Measurements from ENCODE around the gene GUCY1A2. TPM values are rescaled to one million over a fixed set of nuclear protein-coding genes. Genes with fewer than 3 reads are reported as not detected.

The GUCY1A2 gene
- total RNA-seq, 1 donor from 2014 or later: 17.8 TPM

GRCh38 chr11:106961518-106961917 is 56.8 kb downstream of the GUCY1A2 start:
- TF ChIP-seq EZH2 (IDR thresholded peaks at IDR 0.05; ENCODE audit: insufficient read depth, low read length) (no peak), CTCF (IDR thresholded peaks at IDR 0.05; ENCODE audit: insufficient read depth, low read depth, low read length) (no peak)
- H3K4me1 ChIP-seq (ENCODE audit: insufficient read depth, low read length): peaks cover 8% of the 10 kb centered on the region
- H3K4me3 Mint-ChIP-seq (ENCODE audit: unreplicated experiment): peak overlapping the region; percentile 54
- peak; percentile 99 for FAIRE-seq
- no peaks in the 10 kb centered on the region for H4K20me1 ChIP-seq (ENCODE audit: insufficient read depth, low read length)
- peak; percentile 92 for DNase-seq (ENCODE audit: low read depth)
- H3K27me3 ChIP-seq (ENCODE audit: insufficient read depth, low read length): no peaks in the 10 kb centered on the region
- peak overlapping the region; percentile 49 for H3K4me2 ChIP-seq (ENCODE audit: low read length)
- H3K79me2 ChIP-seq (ENCODE audit: insufficient read depth, low read length): no peaks in the 10 kb centered on the region
- no peak overlapping the region for H3K4me3 ChIP-seq (ENCODE audit: insufficient read depth, low read depth, low read length)
- H3K4me1 Mint-ChIP-seq (ENCODE audit: low read depth, unreplicated experiment): peaks cover 53% of the 10 kb centered on the region
- H3K9me3 Mint-ChIP-seq (ENCODE audit: unreplicated experiment): no peaks in the 10 kb centered on the region
- no peak overlapping the region for H3K27ac ChIP-seq (ENCODE audit: low read depth, low read length)
- H3K9me3 ChIP-seq (ENCODE audit: insufficient read depth, low read depth, low read length): no peaks in the 10 kb centered on the region
- peaks cover 2% of the 10 kb centered on the region for H3K36me3 Mint-ChIP-seq (ENCODE audit: low read depth, unreplicated experiment)
- H2AFZ ChIP-seq (ENCODE audit: low read depth, low read length): no peak overlapping the region
- H3K36me3 ChIP-seq (ENCODE audit: insufficient read depth, low read length): no peaks in the 10 kb centered on the region
- peak overlapping the region; percentile 99 for H3K27ac Mint-ChIP-seq (ENCODE audit: unreplicated experiment)
- H3K27me3 Mint-ChIP-seq (ENCODE audit: low read depth, unreplicated experiment): no peaks in the 10 kb centered on the region
- H3K9ac ChIP-seq (ENCODE audit: low read length): peak overlapping the region; percentile 8

GRCh38 chr11:106961048-106961447 is 57.2 kb downstream of the GUCY1A2 start:
- Mint-ChIP-seq H3K27me3 (ENCODE audit: low read depth, unreplicated experiment) (no peaks in the 10 kb centered on the region), H3K27ac (ENCODE audit: unreplicated experiment) (peak overlapping the region; percentile 99), H3K9me3 (ENCODE audit: unreplicated experiment) (no peaks in the 10 kb centered on the region), H3K36me3 (ENCODE audit: low read depth, unreplicated experiment) (peaks cover 7% of the 10 kb centered on the region), H3K4me3 (ENCODE audit: unreplicated experiment) (peak overlapping the region; percentile 60), H3K4me1 (ENCODE audit: low read depth, unreplicated experiment) (peaks cover 53% of the 10 kb centered on the region)
- TF ChIP-seq EZH2 (IDR thresholded peaks at IDR 0.05; ENCODE audit: insufficient read depth, low read length): no peak
- TF ChIP-seq CTCF (IDR thresholded peaks at IDR 0.05; ENCODE audit: insufficient read depth, low read depth, low read length): no peak
- Histone ChIP-seq H3K79me2 (ENCODE audit: insufficient read depth, low read length) (no peaks in the 10 kb centered on the region), H3K27ac (ENCODE audit: low read depth, low read length) (no peak overlapping the region), H3K4me1 (ENCODE audit: insufficient read depth, low read length) (peaks cover 8% of the 10 kb centered on the region), H4K20me1 (ENCODE audit: insufficient read depth, low read length) (no peaks in the 10 kb centered on the region), H2AFZ (ENCODE audit: low read depth, low read length) (no peak overlapping the region), H3K4me2 (ENCODE audit: low read length) (peak overlapping the region; percentile 49), H3K36me3 (ENCODE audit: insufficient read depth, low read length) (no peaks in the 10 kb centered on the region), H3K4me3 (ENCODE audit: insufficient read depth, low read depth, low read length) (no peak overlapping the region), H3K9me3 (ENCODE audit: insufficient read depth, low read depth, low read length) (no peaks in the 10 kb centered on the region), H3K27me3 (ENCODE audit: insufficient read depth, low read length) (no peaks in the 10 kb centered on the region), H3K9ac (ENCODE audit: low read length) (peak overlapping the region; percentile 8)
- no peak for FAIRE-seq
- peak; percentile 10 for DNase-seq (ENCODE audit: low read depth)

- no peaks in the 10 kb centered on the region for H3K27me3 Mint-ChIP-seq (ENCODE audit: low read depth, unreplicated experiment)
- peak; percentile 50 for DNase-seq (ENCODE audit: low read depth)
- H3K27ac ChIP-seq (ENCODE audit: low read depth, low read length): no peak overlapping the region
- H3K27me3 ChIP-seq (ENCODE audit: insufficient read depth, low read length): no peaks in the 10 kb centered on the region
- H2AFZ ChIP-seq (ENCODE audit: low read depth, low read length): no peak overlapping the region
- H3K36me3 ChIP-seq (ENCODE audit: insufficient read depth, low read length): no peaks in the 10 kb centered on the region
- FAIRE-seq: no peak
- H3K9me3 ChIP-seq (ENCODE audit: insufficient read depth, low read depth, low read length): no peaks in the 10 kb centered on the region
- peaks cover 49% of the 10 kb centered on the region for H3K4me1 Mint-ChIP-seq (ENCODE audit: low read depth, unreplicated experiment)
- TF ChIP-seq CTCF (IDR thresholded peaks at IDR 0.05; ENCODE audit: insufficient read depth, low read depth, low read length): no peak
- no peak for TF ChIP-seq EZH2 (IDR thresholded peaks at IDR 0.05; ENCODE audit: insufficient read depth, low read length)
- no peak overlapping the region for H3K9ac ChIP-seq (ENCODE audit: low read length)
- no peaks in the 10 kb centered on the region for H3K9me3 Mint-ChIP-seq (ENCODE audit: unreplicated experiment)
- no peaks in the 10 kb centered on the region for H4K20me1 ChIP-seq (ENCODE audit: insufficient read depth, low read length)
- no peak overlapping the region for H3K4me3 Mint-ChIP-seq (ENCODE audit: unreplicated experiment)
- H3K4me2 ChIP-seq (ENCODE audit: low read length): no peak overlapping the region
- H3K36me3 Mint-ChIP-seq (ENCODE audit: low read depth, unreplicated experiment): peaks cover 13% of the 10 kb centered on the region
- H3K27ac Mint-ChIP-seq (ENCODE audit: unreplicated experiment): peak overlapping the region; percentile 99
- peaks cover 8% of the 10 kb centered on the region for H3K4me1 ChIP-seq (ENCODE audit: insufficient read depth, low read length)
- no peak overlapping the region for H3K4me3 ChIP-seq (ENCODE audit: insufficient read depth, low read depth, low read length)
- no peaks in the 10 kb centered on the region for H3K79me2 ChIP-seq (ENCODE audit: insufficient read depth, low read length)
Measured at GRCh38 chr11:106959800-106960199, 58.5 kb downstream of the GUCY1A2 start.

Data from astrocyte (in vitro differentiated cells and primary cell).